HG03442 (cell line): ENCODE results near the gene TP53.
"Not testable (repeated sequence)": the region's sequence is repeated elsewhere in the genome, so short reads cannot be mapped to it uniquely, and the experiment has no call there.

Experiments
- ATAC-seq: cut with Tn5 transposase; IDR thresholded peaks from one replicate; pipeline ENCODE4 v1.9.1; 2021; ENCODE audit warnings: mild to moderate bottlenecking, moderate library complexity; ENCODE audit not compliant: unreplicated experiment

TP53 gene

GRCh38 chr17:7634384-7634783 lies 52.9 kb downstream of the TP53 start:
- ATAC-seq, result no peak

DNA sequence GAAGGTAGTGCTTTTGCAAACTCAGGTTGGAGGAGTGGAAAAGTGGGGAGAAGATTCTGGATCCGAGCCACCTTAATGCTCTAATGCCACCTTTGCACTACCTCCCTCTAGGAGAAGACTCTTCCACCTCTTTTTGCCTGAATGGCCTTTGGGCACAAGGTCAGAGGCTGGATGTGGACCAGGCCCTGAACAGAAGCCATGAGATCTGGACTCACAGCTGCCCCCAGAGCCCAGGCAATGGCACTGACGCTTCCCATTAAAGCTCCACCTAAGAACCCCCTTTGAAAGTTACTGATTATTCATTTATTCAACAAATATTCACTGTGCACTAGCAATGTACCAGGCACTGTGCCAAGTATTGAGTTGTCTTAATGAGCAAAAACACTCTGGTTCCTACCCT lies 54.2 kb downstream of the TP53 start:
- ATAC-seq, result no peak

DNA sequence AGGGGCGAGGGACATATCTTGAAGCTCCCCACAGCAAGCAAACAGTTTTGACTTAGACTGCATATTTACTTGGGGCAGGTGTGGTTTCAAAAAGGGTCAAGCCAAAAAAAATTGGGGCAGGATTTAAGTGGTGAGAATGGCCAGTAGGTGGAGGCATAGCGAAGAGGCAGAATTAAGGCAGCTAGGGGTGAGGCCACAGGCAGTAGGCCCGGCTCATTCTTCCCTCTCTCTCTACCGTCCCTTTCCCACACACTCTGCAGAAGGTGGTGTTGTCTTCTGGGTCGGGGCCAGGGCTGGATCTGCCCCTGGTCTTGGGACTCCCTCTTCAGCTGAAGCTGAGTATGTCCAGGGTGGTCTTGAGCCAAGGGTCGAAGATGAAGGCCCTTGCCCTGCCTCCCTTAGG lies 54.8 kb downstream of the TP53 start:
- no peak for ATAC-seq

DNA sequence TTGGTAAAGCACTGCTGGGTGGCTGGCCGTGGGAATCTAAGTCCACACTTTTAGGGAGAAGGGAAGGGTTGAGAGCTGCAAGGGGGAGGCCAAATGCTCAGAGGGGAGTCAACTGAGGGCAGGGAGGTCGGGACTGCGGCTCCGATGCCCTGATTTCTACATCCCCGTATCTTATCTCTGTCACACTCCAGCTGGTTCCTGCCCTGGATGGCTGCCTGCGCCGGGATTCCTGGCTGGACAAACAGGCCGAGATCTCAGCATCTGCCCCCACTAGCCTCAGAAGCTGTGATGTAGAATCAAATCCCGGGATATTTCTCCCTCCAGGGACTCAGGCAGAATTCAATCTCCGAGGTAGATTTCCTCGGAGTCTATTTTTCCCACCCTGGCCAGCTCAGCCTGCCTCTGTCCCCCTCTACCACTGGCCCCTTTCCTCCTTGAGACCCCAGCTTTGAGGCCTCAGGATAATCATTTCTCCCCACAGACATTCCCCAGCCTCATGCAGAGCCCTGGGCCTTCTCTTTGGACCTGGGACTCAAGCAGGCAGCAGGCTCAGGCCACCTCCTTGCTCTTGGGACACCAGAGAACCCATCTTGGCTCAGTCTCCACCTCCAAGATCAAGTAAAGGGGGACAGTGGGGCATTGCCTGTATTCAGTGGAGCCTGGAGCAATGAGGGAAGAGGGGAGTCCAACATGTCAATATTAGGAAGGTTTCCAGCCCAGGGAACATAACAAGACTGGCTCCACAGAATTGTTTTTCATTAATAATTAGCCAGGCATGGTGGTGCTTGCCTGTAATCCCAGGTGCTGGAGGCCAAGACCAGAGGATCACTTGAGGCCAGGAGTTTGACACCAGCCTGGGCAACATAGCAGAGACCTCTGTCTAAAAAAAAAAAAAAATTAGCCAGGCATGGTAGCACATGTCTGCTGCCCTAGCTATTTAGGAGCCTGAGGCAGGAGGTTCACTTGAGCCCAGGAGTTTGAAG lies 55.6 kb downstream of the TP53 start:
- no peak for ATAC-seq

GRCh38 chr17:7629939-7630571 lies 57.2 kb downstream of the TP53 start, which contains the start of gene SHBG:
TSS of gene SHBG (plus strand) at chr17:7630135. CDS start at chr17:7630173, 38 bp downstream.
- no peak for ATAC-seq

GRCh38 chr17:7627250-7628121 lies 59.8 kb downstream of the TP53 start, which contains the start of gene SAT2:
TSS of gene SAT2 (minus strand) at chr17:7627821. CDS start at chr17:7627635, 186 bp downstream.
- ATAC-seq, result peak; percentile 77

DNA sequence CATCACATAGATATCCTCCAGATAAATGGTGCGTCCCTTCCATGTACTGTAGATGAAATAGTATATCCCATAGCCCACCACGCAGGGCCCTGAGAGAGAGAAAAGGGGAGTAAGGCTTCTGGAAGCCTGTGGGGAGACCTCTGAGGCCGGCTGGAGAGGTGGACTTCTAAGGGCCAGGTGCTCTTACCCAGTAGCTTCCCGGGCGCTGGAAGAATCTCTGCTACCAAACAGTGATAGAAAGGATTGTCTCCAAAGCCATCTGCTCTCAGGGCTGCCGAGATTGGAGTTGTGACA lies 60.4 kb downstream of the TP53 start:
- no peak for ATAC-seq

DNA sequence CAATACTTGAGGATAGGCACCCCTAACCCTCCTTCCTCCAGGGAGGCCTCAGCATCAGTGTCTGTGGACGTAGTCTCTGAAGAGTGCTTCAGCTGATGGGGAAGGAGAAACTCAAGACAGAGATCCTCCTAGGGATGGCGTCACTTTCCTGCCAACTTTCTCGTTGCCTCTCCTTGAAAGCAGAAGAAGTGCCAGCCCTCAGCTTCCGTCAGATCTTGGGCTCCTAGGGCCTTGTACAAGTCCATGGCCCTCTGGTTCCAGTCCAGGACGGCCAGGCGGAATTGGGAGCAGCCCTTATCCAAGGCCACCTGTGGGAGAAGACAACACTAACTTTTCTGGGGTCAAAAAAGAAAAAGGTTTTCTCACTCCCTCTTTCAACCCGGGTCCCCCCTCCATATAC lies 61.0 kb downstream of the TP53 start:
- ATAC-seq, result no peak

GRCh38 chr17:7625749-7626148 lies 61.5 kb downstream of the TP53 start:
- ATAC-seq, result not testable (repeated sequence)

DNA sequence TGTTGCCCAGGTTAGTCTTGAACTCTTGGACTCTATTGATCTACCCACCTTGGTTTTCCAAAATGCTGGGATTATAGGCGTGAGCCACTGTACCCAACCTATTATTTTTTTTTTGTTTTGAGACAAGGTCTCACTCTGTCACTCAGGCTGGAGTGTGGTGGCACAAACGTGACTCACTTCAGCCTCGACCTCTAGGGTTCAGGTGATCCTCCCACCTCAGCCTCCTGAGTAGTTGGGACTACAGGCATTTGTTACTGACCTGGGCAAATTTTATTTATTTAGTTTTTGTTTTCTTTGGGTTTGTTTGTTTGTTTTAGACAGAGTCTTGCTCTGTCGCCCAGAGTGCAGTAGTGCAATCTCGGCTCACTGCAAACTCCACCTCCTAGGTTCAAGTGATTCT lies 63.6 kb downstream of the TP53 start:
- no peak for ATAC-seq

- ATAC-seq, result no peak
These were observed 66.5 kb downstream of the TP53 start for GRCh38 chr17:7620835-7621234.

DNA sequence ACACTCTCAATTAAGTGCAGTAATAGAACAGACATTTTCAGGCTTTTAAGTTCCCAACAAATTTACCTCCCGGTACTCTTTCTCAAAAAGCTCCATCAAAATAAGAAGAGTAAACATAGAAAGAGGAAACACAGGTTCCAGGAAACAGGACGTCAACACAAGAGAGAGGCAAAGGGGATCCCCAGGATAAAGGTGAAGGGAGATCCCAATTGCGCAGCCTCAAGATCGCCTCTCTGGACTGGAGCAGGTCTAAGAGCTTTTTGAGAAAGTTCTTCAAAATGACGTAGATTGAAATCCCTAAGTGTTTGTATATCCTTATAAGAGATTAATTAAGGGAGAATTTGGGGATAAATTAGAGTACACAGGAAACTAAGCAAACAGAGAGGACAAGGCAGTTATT lies 68.7 kb downstream of the TP53 start:
- no peak for ATAC-seq
